HUES48 (cell line): Measurements from ENCODE around the gene KIF17.

Source experiments
- H3K27ac ChIP-seq: one replicate; pipeline ENCODE4 v1.7.0; 2013; ENCODE audit warnings: low read depth, low read length, inconsistent platforms
- H3K27me3 ChIP-seq: 2 replicates; pipeline ENCODE4 v1.6.1; 2013; ENCODE audit warnings: mild to moderate bottlenecking, low read length; ENCODE audit not compliant: control insufficient read depth, insufficient read depth
- H3K36me3 ChIP-seq: 2 replicates; pipeline ENCODE4 v1.6.1; 2013; ENCODE audit warnings: low read length; ENCODE audit not compliant: control insufficient read depth, insufficient read depth
- H3K4me1 ChIP-seq: 2 replicates; pipeline ENCODE4 v1.6.1; 2013; ENCODE audit warnings: mild to moderate bottlenecking, low read length; ENCODE audit not compliant: control insufficient read depth, insufficient read depth
- H3K4me3 ChIP-seq: 2 replicates; pipeline ENCODE4 v1.5.1; 2013; ENCODE audit warnings: mild to moderate bottlenecking, low read depth, low read length
- H3K9ac ChIP-seq: 2 replicates; pipeline ENCODE4 v1.6.1; 2013; ENCODE audit warnings: mild to moderate bottlenecking, low read depth, low read length, moderate library complexity
- H3K9me3 ChIP-seq: 2 replicates; pipeline ENCODE4 v1.6.1; 2013; ENCODE audit warnings: low read length; ENCODE audit not compliant: control insufficient read depth, insufficient read depth

KIF17 gene

GRCh38 chr1:20733360-20733975, 15.7 kb upstream of the KIF17 start:
- H3K27me3 ChIP-seq = peaks cover 49% of the 10 kb centered on the region
- H3K27ac ChIP-seq = no peak overlapping the region

GRCh38 chr1:20732588-20733359, 15.0 kb upstream of the KIF17 start, which contains the start of gene SH2D5:
Gene SH2D5 (minus strand): TSS chr1:20732703. CDS start chr1:20728044, 4,659 bp downstream.
- H3K27me3 ChIP-seq = peaks cover 49% of the 10 kb centered on the region
- peak within 1 kb of the TSS; percentile 71 for H3K4me3 ChIP-seq
- peaks cover 26% of the 10 kb centered on the region for H3K4me1 ChIP-seq
- no peak within 1 kb of the TSS for H3K9ac ChIP-seq
- no peaks in the 10 kb centered on the region for H3K9me3 ChIP-seq
- H3K36me3 ChIP-seq = peaks cover 4% of the 10 kb centered on the region; the same call in 1 of the 2 replicates
- peak within 1 kb of the TSS; percentile 6 for H3K27ac ChIP-seq

More at GRCh38 chr1:20733360-20733975, 15.7 kb upstream of the KIF17 start:
- Histone ChIP-seq H3K4me1 (peaks cover 20% of the 10 kb centered on the region), H3K9me3 (no peaks in the 10 kb centered on the region), H3K36me3 (peaks cover 6% of the 10 kb centered on the region; the same call in 1 of the 2 replicates), H3K9ac (no peak overlapping the region), H3K4me3 (peak overlapping the region; percentile 71)

GRCh38 chr1:20732071-20732587, 14.3 kb upstream of the KIF17 start:
- H3K4me1 ChIP-seq = peaks cover 32% of the 10 kb centered on the region
- H3K27me3 ChIP-seq = peaks cover 49% of the 10 kb centered on the region
- H3K36me3 ChIP-seq = no peaks in the 10 kb centered on the region
- H3K9me3 ChIP-seq = no peaks in the 10 kb centered on the region
- no peak overlapping the region for H3K9ac ChIP-seq
- peak overlapping the region; percentile 71 for H3K4me3 ChIP-seq
- no peak overlapping the region for H3K27ac ChIP-seq

- Histone ChIP-seq H3K4me1 (peaks cover 32% of the 10 kb centered on the region), H3K27me3 (peaks cover 49% of the 10 kb centered on the region), H3K4me3 (peak overlapping the region; percentile 71; the same call in 1 of the 2 replicates), H3K9ac (no peak overlapping the region), H3K9me3 (no peaks in the 10 kb centered on the region), H3K27ac (no peak overlapping the region), H3K36me3 (no peaks in the 10 kb centered on the region)
Measured at GRCh38 chr1:20731057-20731991, 13.5 kb upstream of the KIF17 start.

GRCh38 chr1:20730690-20731056, 12.9 kb upstream of the KIF17 start:
- Histone ChIP-seq H3K9ac (no peak overlapping the region), H3K9me3 (no peaks in the 10 kb centered on the region), H3K27ac (no peak overlapping the region), H3K4me3 (no peak overlapping the region), H3K27me3 (peaks cover 49% of the 10 kb centered on the region), H3K36me3 (no peaks in the 10 kb centered on the region), H3K4me1 (peaks cover 32% of the 10 kb centered on the region)

- Histone ChIP-seq H3K9ac (no peak overlapping the region), H3K4me3 (peak overlapping the region; percentile 23; the same call in 1 of the 2 replicates), H3K4me1 (peaks cover 32% of the 10 kb centered on the region), H3K36me3 (no peaks in the 10 kb centered on the region), H3K9me3 (no peaks in the 10 kb centered on the region), H3K27me3 (peaks cover 49% of the 10 kb centered on the region), H3K27ac (no peak overlapping the region)
Measured at GRCh38 chr1:20729990-20730689, 12.3 kb upstream of the KIF17 start.

- Histone ChIP-seq H3K4me3 (peak overlapping the region; percentile 23; the same call in 1 of the 2 replicates), H3K27me3 (peaks cover 49% of the 10 kb centered on the region), H3K9ac (no peak overlapping the region), H3K36me3 (no peaks in the 10 kb centered on the region), H3K9me3 (no peaks in the 10 kb centered on the region), H3K27ac (no peak overlapping the region), H3K4me1 (peaks cover 32% of the 10 kb centered on the region)
Measured at GRCh38 chr1:20729155-20729931, 11.5 kb upstream of the KIF17 start.

GRCh38 chr1:20728371-20729154, 10.8 kb upstream of the KIF17 start:
- H3K27ac ChIP-seq = no peak overlapping the region

GRCh38 chr1:20727746-20728316, 10.0 kb upstream of the KIF17 start:
- Histone ChIP-seq H3K9ac (no peak overlapping the region), H3K4me3 (peak overlapping the region; percentile 37), H3K36me3 (no peaks in the 10 kb centered on the region), H3K27ac (no peak overlapping the region), H3K27me3 (peaks cover 35% of the 10 kb centered on the region), H3K9me3 (no peaks in the 10 kb centered on the region), H3K4me1 (peaks cover 26% of the 10 kb centered on the region)

More at GRCh38 chr1:20728371-20729154, 10.8 kb upstream of the KIF17 start:
- peaks cover 32% of the 10 kb centered on the region for H3K4me1 ChIP-seq
- H3K27me3 ChIP-seq = peaks cover 42% of the 10 kb centered on the region
- no peak overlapping the region for H3K9ac ChIP-seq
- H3K9me3 ChIP-seq = no peaks in the 10 kb centered on the region
- H3K4me3 ChIP-seq = peak overlapping the region; percentile 37
- H3K36me3 ChIP-seq = no peaks in the 10 kb centered on the region
